OCI-LY3 (cell line): ENCODE measurements around the gene DNAH14.
"Not testable (repeated sequence)": the region's sequence is repeated elsewhere in the genome, so short reads cannot be mapped to it uniquely, and the experiment has no call there.

ENCODE experiments used
- EZH2phosphoT487 ChIP-seq: fragments of 200-600 bp; shearing (Covaris generic); IDR thresholded peaks from 2 replicates; pipeline ENCODE4 v1.6.1; 2018; ENCODE audit warnings: antibody characterized with exemption, mixed run types, low read depth
- TF ChIP-seq, protein P1 (sequence below): fragments of 200-600, 300-600 bp; sonication (generic); IDR thresholded peaks from 2 replicates; pipeline ENCODE4 v1.5.1; 2014; ENCODE audit warnings: antibody characterized with exemption, low read length, low read depth

- TF ChIP-seq, protein P1, sequence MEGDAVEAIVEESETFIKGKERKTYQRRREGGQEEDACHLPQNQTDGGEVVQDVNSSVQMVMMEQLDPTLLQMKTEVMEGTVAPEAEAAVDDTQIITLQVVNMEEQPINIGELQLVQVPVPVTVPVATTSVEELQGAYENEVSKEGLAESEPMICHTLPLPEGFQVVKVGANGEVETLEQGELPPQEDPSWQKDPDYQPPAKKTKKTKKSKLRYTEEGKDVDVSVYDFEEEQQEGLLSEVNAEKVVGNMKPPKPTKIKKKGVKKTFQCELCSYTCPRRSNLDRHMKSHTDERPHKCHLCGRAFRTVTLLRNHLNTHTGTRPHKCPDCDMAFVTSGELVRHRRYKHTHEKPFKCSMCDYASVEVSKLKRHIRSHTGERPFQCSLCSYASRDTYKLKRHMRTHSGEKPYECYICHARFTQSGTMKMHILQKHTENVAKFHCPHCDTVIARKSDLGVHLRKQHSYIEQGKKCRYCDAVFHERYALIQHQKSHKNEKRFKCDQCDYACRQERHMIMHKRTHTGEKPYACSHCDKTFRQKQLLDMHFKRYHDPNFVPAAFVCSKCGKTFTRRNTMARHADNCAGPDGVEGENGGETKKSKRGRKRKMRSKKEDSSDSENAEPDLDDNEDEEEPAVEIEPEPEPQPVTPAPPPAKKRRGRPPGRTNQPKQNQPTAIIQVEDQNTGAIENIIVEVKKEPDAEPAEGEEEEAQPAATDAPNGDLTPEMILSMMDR: not testable (repeated sequence)
- not testable (repeated sequence) for TF ChIP-seq EZH2phosphoT487
These were observed 280.7 kb downstream of the DNAH14 start for GRCh38 chr1:225210180-225210579.
